Measurements from ENCODE around the gene SUMO3. TPM values are rescaled to one million over a fixed set of nuclear protein-coding genes. Genes with fewer than 3 reads are reported as not detected.
"Not testable (repeated sequence)": the region's sequence is repeated elsewhere in the genome, so short reads cannot be mapped to it uniquely, and the experiment has no call there.

The SUMO3 gene
- total RNA-seq, 5 donors from 2014 or later (not counting 1 experiment from before 2014, with no cell fraction given) = 49.1 to 77.1 (median 53.7) TPM

DNA sequence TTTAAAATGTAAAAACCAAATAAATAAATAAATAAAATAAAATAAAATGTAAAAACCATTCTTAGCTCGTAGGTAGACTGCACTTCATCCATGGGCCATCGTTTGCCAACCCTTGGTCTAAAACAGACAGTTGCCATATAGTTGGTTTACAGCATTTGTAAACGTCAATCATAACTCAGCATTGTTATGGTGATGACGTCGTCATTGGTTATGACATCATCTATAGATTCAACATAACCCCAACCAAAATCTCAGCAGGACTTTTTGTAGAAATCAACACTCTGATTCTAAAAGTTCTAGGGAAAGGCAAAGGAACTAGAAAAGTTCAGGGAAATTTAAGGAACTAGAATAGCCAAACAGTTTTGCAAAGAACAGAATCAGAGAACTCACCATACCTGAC, 15.8 kb upstream of the SUMO3 start:
- Mint-ChIP-seq H3K4me1 (peaks cover 8 to 18% (median 10%) of the 10 kb centered on the region in 3 donors), H3K27ac (no peak overlapping the region), H3K4me3 (no peak overlapping the region), H3K27me3 (peaks cover 0 to 2% of the 10 kb centered on the region in 2 donors), H3K9me3 (peaks cover 0 to 2% (median 2%) of the 10 kb centered on the region in 3 donors), H3K36me3 (no peaks in the 10 kb centered on the region)
- H3K4me3 ChIP-seq (ENCODE audit: control insufficient read depth in 1 of 2, extremely low read depth in 1 of 2, low read length in 1 of 2) = no peak overlapping the region
- H3K9me3 ChIP-seq = no peaks in the 10 kb centered on the region
- no CpG with 5 or more reads among the region's 5 CpGs for WGBS (ENCODE audit: insufficient coverage)
- ChIA-PET POLR2A (no interaction called here), CTCF (no interaction called here)
- ATAC-seq (replicated peaks in 1 of 4) = no peak
- H3K27ac ChIP-seq (ENCODE audit: low read length) = no peak overlapping the region
- H3K4me1 ChIP-seq (ENCODE audit: control insufficient read depth in 1 of 2, extremely low read depth in 1 of 2, insufficient read depth in 2 of 2, low read length in 2 of 2) = peaks cover 2 to 3% of the 10 kb centered on the region in 2 experiments
- H3K27me3 ChIP-seq (replicated peaks in 1 of 2; ENCODE audit: control insufficient read depth in 2 of 2, extremely low read depth in 1 of 2, insufficient read depth in 2 of 2, low read length in 1 of 2) = peaks cover 0 to 24% of the 10 kb centered on the region in 2 experiments
- DNase-seq = no peak
- H3K36me3 ChIP-seq (ENCODE audit: control insufficient read depth in 2 of 2, extremely low read depth in 1 of 2, insufficient read depth in 1 of 2, low read length in 1 of 2) = no peaks in the 10 kb centered on the region

DNA sequence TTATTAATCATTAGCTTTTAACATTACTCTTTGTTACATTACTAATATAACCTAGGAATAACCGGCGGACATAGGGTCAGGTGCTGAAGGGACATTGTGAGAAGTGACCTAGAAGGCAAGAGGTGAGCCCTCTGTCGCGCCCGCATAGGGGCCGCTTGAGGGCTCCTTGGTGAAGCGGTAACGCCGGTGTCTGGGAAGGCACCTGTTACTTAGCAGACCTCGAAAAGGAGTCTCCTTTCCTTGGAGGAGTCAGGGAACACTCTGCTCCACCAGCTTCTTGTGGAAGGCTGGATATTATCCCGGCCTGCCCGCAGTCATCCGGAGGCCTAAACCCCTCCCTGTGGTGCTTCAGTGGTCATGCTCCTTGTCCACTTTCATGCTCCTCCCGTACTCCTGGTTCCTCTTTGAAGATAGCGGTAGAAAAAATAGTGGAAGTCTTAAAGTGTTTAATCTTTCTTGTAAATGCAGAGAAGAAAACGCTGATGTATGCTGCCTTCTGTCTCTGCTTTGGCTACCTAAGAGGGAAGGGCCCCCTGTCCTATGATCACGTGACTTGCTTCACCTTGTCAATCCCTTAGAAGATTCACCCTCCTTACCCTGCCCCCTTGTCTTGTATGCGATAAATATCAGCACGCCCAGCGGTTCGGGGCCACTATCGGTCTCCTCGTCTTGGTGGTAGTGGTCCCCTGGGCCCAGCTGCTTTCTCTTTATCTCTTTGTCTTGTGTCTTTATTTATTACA, 14.8 kb upstream of the SUMO3 start:
- H3K4me1 Mint-ChIP-seq = peaks cover 8 to 18% (median 10%) of the 10 kb centered on the region in 3 donors
- peaks cover 0 to 22% of the 10 kb centered on the region in 2 experiments for H3K27me3 ChIP-seq (replicated peaks in 1 of 2; ENCODE audit: control insufficient read depth in 2 of 2, extremely low read depth in 1 of 2, insufficient read depth in 2 of 2, low read length in 1 of 2)
- H3K9me3 ChIP-seq; H3K4me1 ChIP-seq (ENCODE audit: control insufficient read depth in 1 of 2, extremely low read depth in 1 of 2, insufficient read depth in 2 of 2, low read length in 2 of 2); H3K27me3 Mint-ChIP-seq; DNase-seq; H3K27ac Mint-ChIP-seq; CTCF ChIA-PET; H3K4me3 ChIP-seq (ENCODE audit: control insufficient read depth in 1 of 2, extremely low read depth in 1 of 2, low read length in 1 of 2); H3K36me3 Mint-ChIP-seq; ATAC-seq (replicated peaks in 1 of 4); H3K36me3 ChIP-seq (ENCODE audit: control insufficient read depth in 2 of 2, extremely low read depth in 1 of 2, insufficient read depth in 1 of 2, low read length in 1 of 2); H3K4me3 Mint-ChIP-seq; POLR2A ChIA-PET; H3K27ac ChIP-seq (ENCODE audit: low read length): not testable (repeated sequence)
- 93% methylated on average over 19 of the region's 23 CpGs for WGBS (ENCODE audit: insufficient coverage)
- peaks cover 3 to 12% (median 9%) of the 10 kb centered on the region in 3 donors for H3K9me3 Mint-ChIP-seq

DNA sequence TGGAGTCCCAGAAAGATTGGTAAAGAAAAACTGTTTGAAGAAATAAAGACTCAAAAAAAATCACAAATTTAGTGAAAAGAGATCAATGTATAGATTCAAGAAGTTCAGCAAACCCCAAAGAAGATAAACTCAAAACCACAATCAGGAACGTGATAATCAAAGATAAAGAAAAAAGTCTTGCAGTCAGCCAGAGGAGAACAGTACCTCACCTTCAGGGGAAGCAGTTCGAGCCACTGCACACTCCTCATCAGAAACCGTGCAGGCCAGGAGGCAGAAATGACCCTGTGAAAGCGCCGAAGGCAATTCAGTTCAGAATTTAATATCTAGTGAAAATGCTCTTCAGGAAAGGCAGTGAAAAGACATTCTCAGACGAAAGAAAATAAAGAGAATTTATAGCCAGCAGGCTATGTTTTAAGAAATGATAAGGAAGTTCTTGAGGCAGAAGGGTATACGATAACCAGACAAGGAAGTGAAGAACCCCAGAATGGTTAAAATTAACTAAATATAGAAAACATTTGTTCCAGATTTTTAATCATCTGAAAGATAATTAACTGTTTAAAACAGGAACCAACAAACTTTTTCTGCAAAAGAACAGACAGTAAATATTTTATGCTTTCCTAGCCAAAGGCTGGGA, 13.5 kb upstream of the SUMO3 start:
- H3K27me3 ChIP-seq (replicated peaks in 1 of 2; ENCODE audit: control insufficient read depth in 2 of 2, extremely low read depth in 1 of 2, insufficient read depth in 2 of 2, low read length in 1 of 2) = peaks cover 0 to 10% of the 10 kb centered on the region in 2 experiments
- H3K9me3 ChIP-seq = no peaks in the 10 kb centered on the region
- Mint-ChIP-seq H3K36me3 (peaks cover 4% of the 10 kb centered on the region), H3K4me3 (peak overlapping the region in 1 of 3 donors; percentile 32), H3K4me1 (peaks cover 8 to 18% (median 10%) of the 10 kb centered on the region in 3 donors), H3K27ac (peak overlapping the region; percentile 78 to 90), H3K27me3 (no peaks in the 10 kb centered on the region), H3K9me3 (peaks cover 6 to 20% (median 11%) of the 10 kb centered on the region in 3 donors)
- WGBS (ENCODE audit: insufficient coverage) = 7% methylated on average over 3 of the region's 7 CpGs
- no peaks in the 10 kb centered on the region for H3K36me3 ChIP-seq (ENCODE audit: control insufficient read depth in 2 of 2, extremely low read depth in 1 of 2, insufficient read depth in 1 of 2, low read length in 1 of 2)
- no peak overlapping the region for H3K4me3 ChIP-seq (ENCODE audit: control insufficient read depth in 1 of 2, extremely low read depth in 1 of 2, low read length in 1 of 2)
- ChIA-PET CTCF (no interaction called here), POLR2A (no interaction called here)
- H3K4me1 ChIP-seq (ENCODE audit: control insufficient read depth in 1 of 2, extremely low read depth in 1 of 2, insufficient read depth in 2 of 2, low read length in 2 of 2) = peaks cover 2 to 3% of the 10 kb centered on the region in 2 experiments
- ATAC-seq (replicated peaks in 1 of 4) (peak in 2 of 4 experiments; percentile 43), DNase-seq (no peak)
- H3K27ac ChIP-seq (ENCODE audit: low read length) = no peak overlapping the region

DNA sequence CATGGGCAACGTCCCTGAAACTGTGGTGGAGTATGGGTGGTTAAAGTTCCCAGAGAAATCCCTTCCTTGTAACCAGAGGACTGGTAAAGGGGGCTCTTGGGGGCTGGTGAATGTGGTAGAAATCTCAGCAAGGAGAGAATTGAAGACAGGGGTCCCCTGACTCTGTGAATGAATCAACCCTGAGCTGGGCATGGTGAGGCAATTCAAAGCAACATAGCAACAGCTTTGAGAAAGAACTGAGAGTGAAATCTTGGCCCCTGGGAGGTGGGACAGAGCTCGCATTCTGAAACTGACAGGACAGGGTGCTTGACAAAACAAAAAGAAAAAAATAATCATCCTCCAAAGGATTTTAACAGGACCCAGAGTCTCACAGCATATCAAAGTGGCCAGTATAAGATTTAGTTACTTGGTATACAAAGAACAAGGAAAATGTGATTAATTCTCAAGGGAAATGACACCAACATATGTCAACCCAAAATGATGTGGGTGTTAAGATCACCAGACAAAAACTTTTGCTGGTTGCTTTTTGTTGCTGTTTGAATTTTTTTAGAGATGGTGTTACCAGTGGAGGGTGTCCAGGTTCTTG, 11.7 kb upstream of the SUMO3 start:
- POLR2A ChIA-PET = interaction anchor here in 1 of 2 donors (0.8 kb wide), 1 partner anchor 28 kb away, joined by 3 read pairs; no protein-coding TSS in a partner anchor

DNA sequence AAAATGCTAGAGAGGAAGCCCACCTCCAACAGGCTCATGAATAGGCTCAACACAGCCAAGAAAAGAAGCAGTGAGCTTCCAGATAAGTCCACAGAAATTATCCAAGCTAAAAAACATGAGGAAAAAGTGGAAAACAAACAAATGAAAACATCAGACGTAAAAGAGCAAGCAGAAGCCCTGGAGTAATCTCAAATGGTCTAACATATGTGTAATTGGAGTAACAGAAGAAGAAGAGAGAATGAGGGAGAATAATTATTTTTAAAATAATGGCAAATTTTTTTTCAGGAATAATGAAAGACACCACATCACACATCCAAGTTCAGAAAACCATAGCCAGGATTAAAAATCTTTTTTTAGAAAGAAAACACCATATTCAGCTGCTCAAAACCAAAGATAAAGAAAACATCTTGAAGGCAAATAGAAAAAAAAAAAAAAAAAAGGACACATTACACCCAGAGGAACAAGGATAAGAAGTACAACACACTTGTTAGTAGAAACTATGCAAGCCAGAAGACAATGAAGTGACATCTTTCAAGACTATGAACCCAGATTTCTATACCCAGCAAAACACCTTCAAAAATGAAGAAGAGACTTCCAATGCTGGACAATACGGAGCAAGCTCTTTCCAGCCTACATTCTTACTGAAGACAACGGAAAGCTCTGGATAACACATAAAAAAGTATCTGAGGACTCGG, 10.6 kb upstream of the SUMO3 start:
- Mint-ChIP-seq H3K9me3 (peaks cover 9 to 24% (median 14%) of the 10 kb centered on the region in 3 donors), H3K4me1 (peaks cover 8 to 18% (median 10%) of the 10 kb centered on the region in 3 donors), H3K4me3 (no peak overlapping the region), H3K36me3 (peaks cover 7% of the 10 kb centered on the region), H3K27me3 (no peaks in the 10 kb centered on the region), H3K27ac (no peak overlapping the region)
- ATAC-seq (replicated peaks in 1 of 4) (no peak), DNase-seq (no peak)
- ChIA-PET CTCF (interaction anchor here in 1 of 2 donors (0.5 kb wide), 1 partner anchor 45 kb away, joined by 4 read pairs; the partner anchor contains the start of gene PTTG1IP), POLR2A (interaction anchor here in 1 of 2 donors (0.6 kb wide), 1 partner anchor 25 kb away, joined by 4 read pairs; no protein-coding TSS in a partner anchor)
- Histone ChIP-seq H3K27ac (ENCODE audit: low read length) (no peak overlapping the region), H3K4me3 (ENCODE audit: control insufficient read depth in 1 of 2, extremely low read depth in 1 of 2, low read length in 1 of 2) (no peak overlapping the region), H3K4me1 (ENCODE audit: control insufficient read depth in 1 of 2, extremely low read depth in 1 of 2, insufficient read depth in 2 of 2, low read length in 2 of 2) (peaks cover 2 to 3% of the 10 kb centered on the region in 2 experiments), H3K36me3 (ENCODE audit: control insufficient read depth in 2 of 2, extremely low read depth in 1 of 2, insufficient read depth in 1 of 2, low read length in 1 of 2) (no peaks in the 10 kb centered on the region), H3K27me3 (replicated peaks in 1 of 2; ENCODE audit: control insufficient read depth in 2 of 2, extremely low read depth in 1 of 2, insufficient read depth in 2 of 2, low read length in 1 of 2) (no peaks in the 10 kb centered on the region), H3K9me3 (no peaks in the 10 kb centered on the region)
- 80% methylated on average over 1 of the region's 4 CpGs for WGBS (ENCODE audit: insufficient coverage)

More for the DNA sequence above, 11.7 kb upstream of the SUMO3 start:
- Histone ChIP-seq H3K27me3 (replicated peaks in 1 of 2; ENCODE audit: control insufficient read depth in 2 of 2, extremely low read depth in 1 of 2, insufficient read depth in 2 of 2, low read length in 1 of 2) (peaks cover 0 to 2% of the 10 kb centered on the region in 2 experiments), H3K4me1 (ENCODE audit: control insufficient read depth in 1 of 2, extremely low read depth in 1 of 2, insufficient read depth in 2 of 2, low read length in 2 of 2) (peaks cover 2 to 3% of the 10 kb centered on the region in 2 experiments), H3K36me3 (ENCODE audit: control insufficient read depth in 2 of 2, extremely low read depth in 1 of 2, insufficient read depth in 1 of 2, low read length in 1 of 2) (no peaks in the 10 kb centered on the region), H3K4me3 (ENCODE audit: control insufficient read depth in 1 of 2, extremely low read depth in 1 of 2, low read length in 1 of 2) (no peak overlapping the region), H3K9me3 (no peaks in the 10 kb centered on the region), H3K27ac (ENCODE audit: low read length) (no peak overlapping the region)
- DNase-seq (no peak), ATAC-seq (replicated peaks in 1 of 4) (no peak)
- CTCF ChIA-PET = interaction anchor here in 1 of 2 donors (0.6 kb wide), 1 partner anchor 102 kb away, joined by 3 read pairs; no protein-coding TSS in a partner anchor
- no CpG with 5 or more reads among the region's 2 CpGs for WGBS (ENCODE audit: insufficient coverage)
- no peak overlapping the region for H3K27ac Mint-ChIP-seq
- H3K36me3 Mint-ChIP-seq = peaks cover 4% of the 10 kb centered on the region
- no peak overlapping the region for H3K4me3 Mint-ChIP-seq
- peaks cover 6 to 20% (median 11%) of the 10 kb centered on the region in 3 donors for H3K9me3 Mint-ChIP-seq
- H3K27me3 Mint-ChIP-seq = no peaks in the 10 kb centered on the region
- H3K4me1 Mint-ChIP-seq = peaks cover 8 to 18% (median 10%) of the 10 kb centered on the region in 3 donors

Measured in T-cell (primary cell).